ENCODE data around the gene SLC25A47. TPM values are rescaled to one million over a fixed set of nuclear protein-coding genes. Genes with fewer than 3 reads are reported as not detected.
A peak's percentile ranks its signal among the peaks of the same experiment; 100 is the strongest.

The SLC25A47 gene
- total RNA-seq, 4 donors from 2014 or later = 0.54 to 1.2 TPM; not detected in 2

DNA sequence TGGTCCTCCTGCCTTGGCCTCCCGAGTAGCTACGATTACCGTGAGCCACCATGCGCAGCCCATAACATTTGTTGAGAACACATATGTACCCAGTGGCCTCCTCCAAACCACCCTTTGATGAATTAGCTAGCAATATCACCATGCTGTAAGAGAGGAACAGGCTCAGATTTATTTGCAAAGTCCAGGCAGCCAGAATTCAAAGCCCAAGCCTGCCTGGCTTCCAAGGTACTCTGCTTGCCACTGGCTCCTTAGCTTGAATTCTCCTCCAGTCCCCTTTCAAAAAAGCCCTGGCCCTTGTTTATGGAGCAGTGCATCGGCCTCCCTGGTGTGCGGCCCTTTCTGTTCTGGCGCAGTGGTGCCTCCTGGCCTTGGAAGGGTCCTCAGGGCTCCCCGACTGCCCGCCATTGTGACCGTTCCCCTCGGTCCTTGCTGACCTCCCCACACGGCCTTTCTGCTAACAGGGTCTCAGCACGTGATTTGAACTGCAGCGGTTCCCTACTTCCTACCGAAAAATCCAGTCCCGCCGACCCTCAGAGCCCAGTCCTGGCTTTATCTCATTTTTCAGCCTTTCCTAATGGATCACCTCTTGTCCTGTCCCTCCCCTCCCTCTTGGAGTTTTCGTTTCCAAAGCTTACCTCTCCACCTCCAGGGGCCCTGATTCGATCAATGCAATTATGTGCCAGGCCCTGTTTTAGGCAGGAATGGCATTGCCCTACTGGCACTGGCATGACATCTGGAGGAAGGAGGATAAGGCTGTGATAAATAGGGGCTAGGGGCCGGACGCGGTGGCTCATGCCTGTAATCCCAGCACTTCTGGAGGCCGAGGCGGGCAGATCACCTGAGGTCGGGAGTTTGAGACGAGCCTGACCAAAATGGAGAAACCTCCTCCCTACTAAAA lies 38.9 kb upstream of the SLC25A47 start:
- H3K27ac ChIP-seq = peak overlapping the region in 3 of 4 donors; percentile 86 to 94 (median 89)
- DNase-seq = peak in 2 of 3 donors; percentile 14 to 45

DNA sequence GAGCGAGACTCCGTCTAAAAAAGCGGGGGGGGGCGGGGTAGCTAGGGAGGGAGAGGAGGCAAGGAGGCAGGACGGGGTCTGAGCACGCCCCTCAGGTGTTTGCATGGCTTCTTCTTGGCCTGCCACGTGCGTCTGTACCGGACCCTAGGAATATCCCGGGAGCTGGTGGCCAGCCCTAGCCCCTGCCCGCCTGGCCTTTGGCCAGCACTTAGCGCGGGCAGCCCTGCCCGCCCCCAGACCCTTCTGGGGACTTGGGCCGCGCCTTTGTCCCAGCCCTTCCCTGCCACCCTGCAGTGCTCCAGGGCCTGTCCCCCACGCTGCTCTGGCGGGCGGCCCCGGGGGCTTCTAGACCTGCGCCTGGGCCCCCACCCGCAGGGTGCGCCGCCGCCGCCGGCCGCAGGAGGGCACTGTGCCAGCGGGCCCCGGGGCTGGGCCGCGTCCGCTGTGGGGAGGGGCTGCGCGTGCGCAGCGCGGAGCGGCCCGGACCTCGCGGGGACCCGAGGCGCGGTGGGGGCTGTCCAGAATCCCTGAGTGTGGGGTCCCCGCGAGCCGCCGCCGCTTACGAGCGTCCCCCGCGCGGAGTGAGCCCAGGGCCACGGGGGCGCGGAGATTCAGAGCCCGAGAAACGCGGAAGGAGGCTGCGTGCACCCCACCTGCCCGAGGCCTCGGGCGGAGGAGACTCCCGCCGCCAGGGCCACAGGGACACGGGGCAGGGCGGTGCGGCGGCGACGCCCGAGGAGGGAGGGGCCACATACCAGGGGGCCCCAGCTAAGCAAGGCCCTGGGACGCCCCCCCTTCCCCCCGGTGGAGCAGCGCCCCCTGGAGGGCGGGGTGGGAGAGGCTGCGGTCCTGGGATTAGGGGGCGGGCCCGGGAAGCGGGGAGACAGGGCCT lies 37.9 kb upstream of the SLC25A47 start:
- peaks cover 0 to 6% (median 0%) of the 10 kb centered on the region in 3 donors for H3K36me3 ChIP-seq
- no peaks in the 10 kb centered on the region for H3K27me3 ChIP-seq
- H3K9me3 ChIP-seq = no peaks in the 10 kb centered on the region
- TF ChIP-seq POLR2A (IDR thresholded peaks at IDR 0.05) = peak; percentile 57 to 71
- TF ChIP-seq, protein P1, sequence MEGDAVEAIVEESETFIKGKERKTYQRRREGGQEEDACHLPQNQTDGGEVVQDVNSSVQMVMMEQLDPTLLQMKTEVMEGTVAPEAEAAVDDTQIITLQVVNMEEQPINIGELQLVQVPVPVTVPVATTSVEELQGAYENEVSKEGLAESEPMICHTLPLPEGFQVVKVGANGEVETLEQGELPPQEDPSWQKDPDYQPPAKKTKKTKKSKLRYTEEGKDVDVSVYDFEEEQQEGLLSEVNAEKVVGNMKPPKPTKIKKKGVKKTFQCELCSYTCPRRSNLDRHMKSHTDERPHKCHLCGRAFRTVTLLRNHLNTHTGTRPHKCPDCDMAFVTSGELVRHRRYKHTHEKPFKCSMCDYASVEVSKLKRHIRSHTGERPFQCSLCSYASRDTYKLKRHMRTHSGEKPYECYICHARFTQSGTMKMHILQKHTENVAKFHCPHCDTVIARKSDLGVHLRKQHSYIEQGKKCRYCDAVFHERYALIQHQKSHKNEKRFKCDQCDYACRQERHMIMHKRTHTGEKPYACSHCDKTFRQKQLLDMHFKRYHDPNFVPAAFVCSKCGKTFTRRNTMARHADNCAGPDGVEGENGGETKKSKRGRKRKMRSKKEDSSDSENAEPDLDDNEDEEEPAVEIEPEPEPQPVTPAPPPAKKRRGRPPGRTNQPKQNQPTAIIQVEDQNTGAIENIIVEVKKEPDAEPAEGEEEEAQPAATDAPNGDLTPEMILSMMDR (IDR thresholded peaks at IDR 0.05) = peak; percentile 78 to 92 (median 90)
- peaks cover 0 to 14% (median 2%) of the 10 kb centered on the region in 4 donors for H3K4me1 ChIP-seq
- peak overlapping the region; percentile 79 to 96 (median 87) for H3K4me3 ChIP-seq
- DNase-seq = peak; percentile 63 to 83 (median 80)
- H3K27ac ChIP-seq = peak overlapping the region; percentile 86 to 94 (median 91)

More for the DNA sequence above, 38.9 kb upstream of the SLC25A47 start:
- no peaks in the 10 kb centered on the region for H3K9me3 ChIP-seq
- peak overlapping the region in 3 of 4 donors; percentile 79 to 96 (median 86) for H3K4me3 ChIP-seq
- TF ChIP-seq, protein P1 (IDR thresholded peaks at IDR 0.05) = no peak
- TF ChIP-seq POLR2A (IDR thresholded peaks at IDR 0.05) = no peak
- peaks cover 0 to 6% (median 0%) of the 10 kb centered on the region in 3 donors for H3K36me3 ChIP-seq
- peaks cover 0 to 15% (median 2%) of the 10 kb centered on the region in 4 donors for H3K4me1 ChIP-seq
- H3K27me3 ChIP-seq = no peaks in the 10 kb centered on the region

DNA sequence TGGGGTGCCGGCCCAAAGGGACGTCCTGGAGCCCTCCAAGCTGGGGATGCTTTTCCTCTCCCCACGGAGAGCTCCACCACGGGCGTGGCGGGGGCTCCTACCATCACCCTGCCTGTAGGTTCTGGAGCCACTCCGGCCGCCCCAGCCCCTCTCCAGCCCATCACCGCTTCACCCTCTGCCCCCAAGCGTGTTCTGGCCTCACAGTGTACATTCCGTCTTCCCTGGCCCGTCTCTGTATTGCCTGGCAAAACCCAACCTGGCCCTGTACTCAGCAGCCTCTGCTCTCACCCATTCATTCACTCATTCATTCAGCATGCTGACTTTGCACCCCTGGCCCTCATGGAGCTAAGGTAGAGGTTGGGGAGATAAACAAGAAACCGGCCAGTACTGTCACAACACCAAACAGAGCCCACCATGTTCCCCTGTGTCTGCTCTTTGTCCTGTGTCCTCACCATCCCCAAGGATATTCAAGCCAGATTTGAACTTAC lies 37.2 kb upstream of the SLC25A47 start:
- Histone ChIP-seq H3K27ac (peak overlapping the region; percentile 86 to 94 (median 91)), H3K4me3 (peak overlapping the region; percentile 79 to 96 (median 87))
- TF ChIP-seq POLR2A (IDR thresholded peaks at IDR 0.05) = no peak
- TF ChIP-seq, protein P1 (IDR thresholded peaks at IDR 0.05) = no peak

DNA sequence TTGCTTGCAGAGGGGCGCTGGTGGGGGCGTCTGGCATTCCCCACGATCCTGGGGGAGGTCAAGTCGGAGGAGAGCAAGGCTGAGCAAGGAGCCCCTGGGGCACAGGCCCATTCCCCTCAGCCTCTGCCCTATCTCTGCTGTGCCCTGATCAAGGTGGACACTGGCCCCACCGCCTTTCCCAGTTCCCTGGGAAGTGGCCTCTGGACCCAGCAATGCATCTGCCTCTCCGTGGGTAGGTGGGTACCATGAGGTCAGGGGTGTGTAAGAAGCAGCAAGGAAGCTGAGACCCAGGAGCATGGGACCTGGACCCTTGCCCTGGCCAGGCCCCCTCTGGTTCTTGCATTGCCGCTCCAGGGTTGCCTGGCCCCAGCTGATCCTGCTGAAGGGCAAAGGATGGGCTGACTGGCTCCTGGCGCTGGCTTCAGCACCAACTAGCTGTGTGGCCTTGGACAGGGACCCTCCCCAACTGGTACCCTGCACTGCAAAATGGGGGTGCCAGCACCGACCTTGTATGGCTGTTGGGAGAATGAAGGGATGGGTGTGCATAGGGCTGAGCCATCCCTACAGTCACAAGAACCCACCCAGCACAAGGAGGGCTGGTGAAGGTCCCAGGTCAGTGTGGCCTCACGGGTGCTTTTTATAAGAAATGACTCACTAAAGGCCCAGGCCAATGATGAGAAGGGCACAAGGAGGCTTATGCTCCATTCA lies 36.5 kb upstream of the SLC25A47 start:
- DNase-seq = peak in 2 of 3 donors; percentile 41 to 46
- Histone ChIP-seq H3K4me1 (peaks cover 0 to 14% (median 2%) of the 10 kb centered on the region in 4 donors), H3K27ac (no peak overlapping the region), H3K4me3 (no peak overlapping the region), H3K27me3 (no peaks in the 10 kb centered on the region), H3K36me3 (peaks cover 0 to 4% (median 0%) of the 10 kb centered on the region in 3 donors), H3K9me3 (no peaks in the 10 kb centered on the region)
- TF ChIP-seq, protein P1 (IDR thresholded peaks at IDR 0.05) = no peak
- TF ChIP-seq POLR2A (IDR thresholded peaks at IDR 0.05) = no peak

More for the DNA sequence above, 37.2 kb upstream of the SLC25A47 start:
- H3K27me3 ChIP-seq = no peaks in the 10 kb centered on the region
- H3K36me3 ChIP-seq = peaks cover 0 to 6% (median 0%) of the 10 kb centered on the region in 3 donors
- no peak for DNase-seq
- H3K9me3 ChIP-seq = no peaks in the 10 kb centered on the region
- peaks cover 0 to 14% (median 2%) of the 10 kb centered on the region in 4 donors for H3K4me1 ChIP-seq

Measured in Peyer's patch (tissue), 4 donors.